Gastroesophageal sphincter (tissue), 4 donors: ENCODE results near the gene PCDH18. TPM values are rescaled to one million over a fixed set of nuclear protein-coding genes. Genes with fewer than 3 reads are reported as not detected.
"Not testable (repeated sequence)": the region's sequence is repeated elsewhere in the genome, so short reads cannot be mapped to it uniquely, and the experiment has no call there.

Experiments
- ATAC-seq: fragments of 150-250 bp; one replicate; pipeline ENCODE4 v1.9.1; 2016; ENCODE audit warnings: mild to moderate bottlenecking, moderate library complexity
- H3K27ac ChIP-seq, 4 donors: fragments of 200-600 bp; sonication (generic) in 3 of 4; 1 replicate in 3 of 4; 2 replicates in 1 of 4; pipeline ENCODE4 v1.5.1; 2016 to 2019
- H3K27me3 ChIP-seq: fragments of 200-600 bp; sonication (generic); one replicate; pipeline ENCODE4 v1.5.1; 2019
- H3K36me3 ChIP-seq, 2 donors: fragments of 200-600 bp; sonication (generic); one replicate each; pipeline ENCODE4 v1.5.1; 2019; ENCODE audit warnings: control low read depth in 1 of 2
- H3K4me1 ChIP-seq, 3 donors: fragments of 200-600 bp; sonication (generic); 1 replicate in 2 of 3; 2 replicates in 1 of 3; pipeline ENCODE4 v1.5.1; 2016 to 2019; ENCODE audit warnings: control low read depth in 2 of 3
- H3K4me3 ChIP-seq, 2 donors: fragments of 200-600 bp; sonication (generic); one replicate each; pipeline ENCODE4 v1.5.1; 2019; ENCODE audit warnings: mild to moderate bottlenecking in 1 of 2, moderate library complexity in 1 of 2
- H3K9me3 ChIP-seq, 3 donors: fragments of 200-600 bp; sonication (generic); one replicate each; pipeline ENCODE4 v1.5.1; 2017 to 2019; ENCODE audit warnings: control low read depth in 2 of 3
- CTCF ChIP-seq, 4 experiments: fragments of 200-600 bp in 2 of 4; fragments of 450-650 bp in 2 of 4; sonication (generic) in 1 of 4; IDR thresholded peaks; one replicate each; pipeline ENCODE4 v1.5.1; 2017 to 2019; ENCODE audit warnings: antibody characterized with exemption in 4 of 4, mild to moderate bottlenecking in 2 of 4, moderate library complexity in 2 of 4
- EP300 ChIP-seq: sonication (generic); formaldehyde crosslinking; IDR thresholded peaks from one replicate; pipeline ENCODE4 v1.6.1; 2017; ENCODE audit warnings: antibody characterized with exemption, mild to moderate bottlenecking
- POLR2A ChIP-seq, 2 donors: fragments of 450-650 bp; IDR thresholded peaks; one replicate each; pipeline ENCODE4 v1.6.1; 2017; ENCODE audit warnings: antibody characterized with exemption in 2 of 2, mild to moderate bottlenecking in 2 of 2, moderate library complexity in 1 of 2
- POLR2AphosphoS5 ChIP-seq: sonication (generic); formaldehyde crosslinking; IDR thresholded peaks from one replicate; pipeline ENCODE4 v1.6.1; 2017; ENCODE audit warnings: antibody characterized with exemption
- WGBS, 2 donors: methylation state at CpG; one replicate each; pipeline ENCODE4 v1.1.5; 2018; ENCODE audit warnings: low coverage in 1 of 2; 5-methylcytosine and 5-hydroxymethylcytosine counted together
- total RNA-seq, 4 donors: library from RNA; depleted of rRNA; stranded (reverse); fragments of >200 nt; gene quantifications; one replicate each; pipeline ENCODE4 v1.1.0, GENCODE V29; 2016

The PCDH18 gene
- total RNA-seq, 4 donors from 2014 or later, result 31.2 to 75.5 (median 60.2) TPM

- TF ChIP-seq POLR2AphosphoS5, result peak; percentile 40
- TF ChIP-seq EP300, result no peak
- TF ChIP-seq POLR2A (IDR thresholded peaks at IDR 0.05), result no peak
- no peak for TF ChIP-seq CTCF (IDR thresholded peaks at IDR 0.05)
- 27 to 62% methylated on average over 2 of the region's 2 CpGs for WGBS, 2 donors
- Histone ChIP-seq H3K4me1 (peaks cover 0 to 12% (median 0%) of the 10 kb centered on the region in 3 donors), H3K27ac (peak overlapping the region in 3 of 4 donors; percentile 23 to 54 (median 38)), H3K36me3 (no peaks in the 10 kb centered on the region), H3K27me3 (no peaks in the 10 kb centered on the region), H3K4me3 (no peak overlapping the region), H3K9me3 (no peaks in the 10 kb centered on the region)
- peak; percentile 92 for ATAC-seq
Measured at GRCh38 chr4:137510557-137511265, 21.6 kb downstream of the PCDH18 start.

GRCh38 chr4:137509855-137510282 lies 22.4 kb downstream of the PCDH18 start:
- Histone ChIP-seq H3K4me1 (peaks cover 0 to 12% (median 0%) of the 10 kb centered on the region in 3 donors), H3K36me3 (no peaks in the 10 kb centered on the region), H3K27me3 (no peaks in the 10 kb centered on the region), H3K4me3 (no peak overlapping the region), H3K27ac (no peak overlapping the region), H3K9me3 (no peaks in the 10 kb centered on the region)
- TF ChIP-seq CTCF (IDR thresholded peaks at IDR 0.05) (no peak), POLR2A (IDR thresholded peaks at IDR 0.05) (no peak), POLR2AphosphoS5 (no peak), EP300 (no peak)
- ATAC-seq, result no peak
- 69% methylated on average over 4 of the region's 4 CpGs; no CpG with 5 or more reads in 1 of the 2 donors for WGBS, 2 donors

GRCh38 chr4:137502339-137503129 lies 29.8 kb downstream of the PCDH18 start:
- WGBS, 2 donors, result 75 to 98% methylated on average over 6 of the region's 6 CpGs
- no peaks in the 10 kb centered on the region for H3K9me3 ChIP-seq
- H3K27me3 ChIP-seq, result no peaks in the 10 kb centered on the region
- H3K4me1 ChIP-seq, result no peaks in the 10 kb centered on the region
- H3K4me3 ChIP-seq, result no peak overlapping the region
- no peak for ATAC-seq
- no peaks in the 10 kb centered on the region for H3K36me3 ChIP-seq
- TF ChIP-seq CTCF (IDR thresholded peaks at IDR 0.05), result no peak
- TF ChIP-seq POLR2AphosphoS5, result no peak
- no peak for TF ChIP-seq POLR2A (IDR thresholded peaks at IDR 0.05)
- TF ChIP-seq EP300, result no peak
- no peak overlapping the region for H3K27ac ChIP-seq

GRCh38 chr4:137496267-137496666 lies 36.0 kb downstream of the PCDH18 start:
- H3K4me1 ChIP-seq, ATAC-seq, H3K4me3 ChIP-seq, H3K36me3 ChIP-seq, H3K9me3 ChIP-seq, H3K27me3 ChIP-seq, H3K27ac ChIP-seq: not testable (repeated sequence)
- WGBS, 2 donors, result 92 to 100% methylated on average over 1 to 2 of the region's 29 CpGs

DNA sequence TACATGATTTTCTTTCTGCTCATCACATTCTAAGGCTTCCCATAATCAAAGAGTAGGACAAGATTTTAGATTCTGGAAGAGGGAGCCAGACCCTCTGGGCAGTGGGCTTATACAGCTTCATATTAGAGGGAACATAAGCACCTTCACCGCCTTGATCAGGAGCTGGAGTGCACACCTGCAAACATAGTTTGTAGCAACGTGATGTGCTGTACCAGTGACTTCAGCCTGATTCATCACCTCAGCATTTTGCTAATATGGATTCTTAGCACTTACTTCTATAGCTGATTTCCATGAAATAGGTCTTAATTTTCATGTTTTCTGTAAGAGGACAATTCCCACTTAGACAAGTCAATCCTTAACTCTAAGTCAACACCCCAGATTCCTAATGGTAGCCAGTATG lies 36.7 kb downstream of the PCDH18 start:
- no peak for TF ChIP-seq EP300
- no peak for TF ChIP-seq POLR2AphosphoS5
- ATAC-seq, result no peak
- 76 to 100% methylated on average over 2 of the region's 2 CpGs for WGBS, 2 donors
- Histone ChIP-seq H3K36me3 (no peaks in the 10 kb centered on the region), H3K9me3 (no peaks in the 10 kb centered on the region), H3K27me3 (no peaks in the 10 kb centered on the region), H3K4me1 (no peaks in the 10 kb centered on the region), H3K27ac (no peak overlapping the region), H3K4me3 (no peak overlapping the region)

GRCh38 chr4:137483313-137483959 lies 48.9 kb downstream of the PCDH18 start:
- H3K9me3 ChIP-seq, H3K36me3 ChIP-seq, H3K27ac ChIP-seq, H3K4me3 ChIP-seq, H3K27me3 ChIP-seq, ATAC-seq, H3K4me1 ChIP-seq: not testable (repeated sequence)
- WGBS, 2 donors, result 78 to 85% methylated on average over 8 to 10 of the region's 11 CpGs

GRCh38 chr4:137479657-137480056 lies 52.6 kb downstream of the PCDH18 start:
- not testable (repeated sequence) for H3K9me3 ChIP-seq, H3K27ac ChIP-seq, H3K36me3 ChIP-seq, ATAC-seq, H3K27me3 ChIP-seq, H3K4me1 ChIP-seq, H3K4me3 ChIP-seq
- WGBS, 2 donors, result 93 to 100% methylated on average over 3 of the region's 5 CpGs
